ENCODE measurements around the gene DIS3L2. TPM values are rescaled to one million over a fixed set of nuclear protein-coding genes. Genes with fewer than 3 reads are reported as not detected.
A peak's percentile ranks its signal among the peaks of the same experiment; 100 is the strongest.

Gene DIS3L2
- total RNA-seq, 2 donors from 2014 or later, result 39.5 to 42.4 TPM

- H3K9me3 Mint-ChIP-seq, result no peaks in the 10 kb centered on the region
- H3K27me3 ChIP-seq (ENCODE audit: control insufficient read depth, insufficient read depth, low read length, poor library complexity, severe bottlenecking), result no peaks in the 10 kb centered on the region
- H3K4me3 Mint-ChIP-seq, result no peak overlapping the region
- no peaks in the 10 kb centered on the region for H3K9me3 ChIP-seq (ENCODE audit: control insufficient read depth, low read length)
- no peak overlapping the region for H3K27ac Mint-ChIP-seq
- peaks cover 4% of the 10 kb centered on the region for H3K36me3 ChIP-seq (ENCODE audit: control insufficient read depth, insufficient read depth, low read length)
- no peaks in the 10 kb centered on the region for H3K4me1 ChIP-seq (ENCODE audit: control insufficient read depth, insufficient read depth, low read length)
- WGBS, 2 experiments (ENCODE audit: insufficient coverage in 1 of 2, insufficient read length in 1 of 2), result 97% methylated on average over 2 of the region's 2 CpGs; no CpG with 5 or more reads in 1 of the 2 experiments
- no peak for DNase-seq
- H3K9ac ChIP-seq (ENCODE audit: extremely low read depth, low read length, poor library complexity, severe bottlenecking), result no peak overlapping the region
- no peaks in the 10 kb centered on the region for H3K27me3 Mint-ChIP-seq (ENCODE audit: insufficient read depth)
- TF ChIP-seq CTCF (conservative IDR thresholded peaks at IDR 0.05), result no peak
- no peaks in the 10 kb centered on the region for H3K36me3 Mint-ChIP-seq (ENCODE audit: low read depth)
- H3K4me1 Mint-ChIP-seq, result peaks cover 2% of the 10 kb centered on the region
- H3K4me3 ChIP-seq (ENCODE audit: low read length), result no peak overlapping the region
- H3K27ac ChIP-seq (ENCODE audit: low read depth, low read length), result no peak overlapping the region
Measured at GRCh38 chr2:231977430-231977829, 15.9 kb downstream of the DIS3L2 start.

GRCh38 chr2:231984992-231985391, 23.5 kb downstream of the DIS3L2 start:
- Histone ChIP-seq H3K9ac (ENCODE audit: extremely low read depth, low read length, poor library complexity, severe bottlenecking) (no peak overlapping the region), H3K27me3 (ENCODE audit: control insufficient read depth, insufficient read depth, low read length, poor library complexity, severe bottlenecking) (no peaks in the 10 kb centered on the region), H3K36me3 (ENCODE audit: control insufficient read depth, insufficient read depth, low read length) (peaks cover 3% of the 10 kb centered on the region), H3K4me1 (ENCODE audit: control insufficient read depth, insufficient read depth, low read length) (peaks cover 4% of the 10 kb centered on the region), H3K27ac (ENCODE audit: low read depth, low read length) (no peak overlapping the region), H3K4me3 (ENCODE audit: low read length) (no peak overlapping the region), H3K9me3 (ENCODE audit: control insufficient read depth, low read length) (no peaks in the 10 kb centered on the region)
- Mint-ChIP-seq H3K4me1 (peaks cover 17% of the 10 kb centered on the region), H3K9me3 (no peaks in the 10 kb centered on the region), H3K27me3 (ENCODE audit: insufficient read depth) (no peaks in the 10 kb centered on the region), H3K27ac (no peak overlapping the region), H3K4me3 (no peak overlapping the region), H3K36me3 (ENCODE audit: low read depth) (peaks cover 7% of the 10 kb centered on the region)
- no peak for TF ChIP-seq CTCF (conservative IDR thresholded peaks at IDR 0.05)
- 44% methylated on average over 1 of the region's 1 CpG; no CpG with 5 or more reads in 1 of the 2 experiments for WGBS, 2 experiments (ENCODE audit: insufficient coverage in 1 of 2, insufficient read length in 1 of 2)
- DNase-seq, result no peak

- Mint-ChIP-seq H3K27ac (peak overlapping the region; percentile 60), H3K36me3 (ENCODE audit: low read depth) (peaks cover 7% of the 10 kb centered on the region), H3K4me3 (peak overlapping the region; percentile 36), H3K4me1 (peaks cover 20% of the 10 kb centered on the region), H3K9me3 (no peaks in the 10 kb centered on the region), H3K27me3 (ENCODE audit: insufficient read depth) (no peaks in the 10 kb centered on the region)
- Histone ChIP-seq H3K27ac (ENCODE audit: low read depth, low read length) (no peak overlapping the region), H3K9ac (ENCODE audit: extremely low read depth, low read length, poor library complexity, severe bottlenecking) (no peak overlapping the region), H3K27me3 (ENCODE audit: control insufficient read depth, insufficient read depth, low read length, poor library complexity, severe bottlenecking) (no peaks in the 10 kb centered on the region), H3K36me3 (ENCODE audit: control insufficient read depth, insufficient read depth, low read length) (peaks cover 3% of the 10 kb centered on the region), H3K4me1 (ENCODE audit: control insufficient read depth, insufficient read depth, low read length) (peaks cover 4% of the 10 kb centered on the region), H3K4me3 (ENCODE audit: low read length) (no peak overlapping the region), H3K9me3 (ENCODE audit: control insufficient read depth, low read length) (no peaks in the 10 kb centered on the region)
- no peak for TF ChIP-seq CTCF (conservative IDR thresholded peaks at IDR 0.05)
- 89 to 94% methylated on average over 6 to 8 of the region's 8 CpGs for WGBS, 2 experiments (ENCODE audit: insufficient coverage in 1 of 2, insufficient read length in 1 of 2)
- DNase-seq, result peak; percentile 85
Measured at GRCh38 chr2:231985823-231986261, 24.3 kb downstream of the DIS3L2 start.

Measured in endodermal cell (in vitro differentiated cells).